ENCODE results near the gene MTCH2. TPM values are rescaled to one million over a fixed set of nuclear protein-coding genes. Genes with fewer than 3 reads are reported as not detected.

The MTCH2 gene
- total RNA-seq, 2 donors from 2014 or later = 21.9 to 47.8 TPM

DNA sequence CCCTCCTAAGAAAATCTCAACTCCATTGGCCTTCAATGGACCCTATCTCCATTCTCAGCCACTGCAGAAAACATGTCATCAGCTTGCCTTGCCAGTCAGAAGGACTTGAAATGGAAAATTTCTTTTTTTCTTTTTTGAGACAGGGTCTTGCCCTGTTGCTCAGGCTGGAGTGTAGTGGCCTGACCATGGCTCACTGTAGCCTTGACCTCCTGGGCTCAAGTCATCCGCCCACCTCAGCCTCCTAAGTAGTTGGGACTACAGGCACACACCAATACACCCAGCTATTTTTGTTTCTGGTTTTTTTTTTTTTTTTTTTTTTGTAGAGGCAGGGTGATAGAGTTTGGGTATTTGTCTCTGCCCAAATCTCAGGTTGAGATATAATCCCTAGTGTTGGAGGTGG is 43.8 kb upstream of the MTCH2 start:
- Histone ChIP-seq H3K4me1 (ENCODE audit: control insufficient read depth in 1 of 2, low read depth in 2 of 2) (no peaks in the 10 kb centered on the region), H3K9me3 (no peaks in the 10 kb centered on the region), H3K4me3 (no peak overlapping the region), H3K27me3 (replicated peaks; ENCODE audit: insufficient read depth) (no peaks in the 10 kb centered on the region), H3K36me3 (no peaks in the 10 kb centered on the region), H3K27ac (no peak overlapping the region)
- ATAC-seq (ENCODE audit: insufficient number of reproducible peaks, low FRiP score, low read depth) = no peak
- TF ChIP-seq CTCF (IDR thresholded peaks at IDR 0.05) = no peak
- DNase-seq (ENCODE audit: low spot score) = no peak

DNA sequence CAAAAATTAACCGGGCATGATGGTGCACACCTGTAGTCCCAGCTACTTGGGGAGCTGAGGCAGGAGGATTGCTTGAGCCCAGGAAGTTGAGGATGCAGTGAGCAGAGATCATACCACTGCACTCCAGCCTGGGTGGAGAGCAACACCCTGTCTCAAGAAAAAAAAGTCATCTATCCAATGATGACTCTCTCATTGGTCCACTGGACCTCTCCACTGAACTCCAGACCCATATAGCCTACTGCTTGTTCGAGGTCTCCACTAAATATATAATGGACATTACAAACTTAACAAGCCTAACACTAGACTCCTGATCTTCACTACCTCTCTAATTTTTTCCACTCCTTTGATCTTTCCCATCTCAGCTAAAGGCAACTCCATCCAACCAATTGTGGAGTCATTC is 33.5 kb upstream of the MTCH2 start:
- no peak for TF ChIP-seq CTCF (IDR thresholded peaks at IDR 0.05)
- H3K27ac ChIP-seq = no peak overlapping the region
- H3K9me3 ChIP-seq = no peaks in the 10 kb centered on the region
- no peaks in the 10 kb centered on the region for H3K27me3 ChIP-seq (replicated peaks; ENCODE audit: insufficient read depth)
- H3K4me3 ChIP-seq = no peak overlapping the region
- no peaks in the 10 kb centered on the region for H3K36me3 ChIP-seq
- H3K4me1 ChIP-seq (ENCODE audit: control insufficient read depth in 1 of 2, low read depth in 2 of 2) = no peaks in the 10 kb centered on the region
- DNase-seq (ENCODE audit: low spot score) (no peak), ATAC-seq (ENCODE audit: insufficient number of reproducible peaks, low FRiP score, low read depth) (no peak)

DNA sequence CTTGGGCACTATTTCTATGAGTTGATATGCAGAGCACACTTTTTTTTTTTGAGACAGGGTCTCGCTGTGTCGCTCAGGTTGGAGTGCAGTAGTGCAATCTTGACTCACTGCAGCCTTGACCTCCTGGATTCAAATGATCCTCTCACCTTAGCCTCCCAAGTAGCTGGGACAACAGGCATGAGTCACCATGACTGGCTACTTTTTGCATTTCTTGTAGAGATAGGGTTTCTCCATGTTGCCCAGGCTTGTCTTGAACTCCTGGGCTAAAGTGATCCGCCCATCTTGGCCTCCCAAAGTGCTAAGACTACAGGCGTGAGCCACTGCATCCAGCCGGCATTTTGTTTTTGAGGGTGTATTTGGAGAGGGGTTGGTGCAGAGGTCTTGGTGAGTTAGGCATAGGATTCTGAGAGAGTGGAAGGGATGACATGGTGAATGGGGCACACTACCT is 29.9 kb upstream of the MTCH2 start:
- no peaks in the 10 kb centered on the region for H3K27me3 ChIP-seq (replicated peaks; ENCODE audit: insufficient read depth)
- DNase-seq (ENCODE audit: low spot score) (no peak), ATAC-seq (ENCODE audit: insufficient number of reproducible peaks, low FRiP score, low read depth) (no peak)
- no peak overlapping the region for H3K4me3 ChIP-seq
- no peak overlapping the region for H3K27ac ChIP-seq
- no peaks in the 10 kb centered on the region for H3K4me1 ChIP-seq (ENCODE audit: control insufficient read depth in 1 of 2, low read depth in 2 of 2)
- no peaks in the 10 kb centered on the region for H3K36me3 ChIP-seq
- no peak for TF ChIP-seq CTCF (IDR thresholded peaks at IDR 0.05)
- H3K9me3 ChIP-seq = no peaks in the 10 kb centered on the region

GRCh38 chr11:47669856-47670255 is 27.5 kb upstream of the MTCH2 start:
- H3K27ac ChIP-seq = no peak overlapping the region
- no peak for TF ChIP-seq CTCF (IDR thresholded peaks at IDR 0.05)
- no peaks in the 10 kb centered on the region for H3K9me3 ChIP-seq
- no peaks in the 10 kb centered on the region for H3K27me3 ChIP-seq (replicated peaks; ENCODE audit: insufficient read depth)
- ATAC-seq (ENCODE audit: insufficient number of reproducible peaks, low FRiP score, low read depth) (no peak), DNase-seq (ENCODE audit: low spot score) (no peak)
- no peak overlapping the region for H3K4me3 ChIP-seq
- no peaks in the 10 kb centered on the region for H3K4me1 ChIP-seq (ENCODE audit: control insufficient read depth in 1 of 2, low read depth in 2 of 2)
- H3K36me3 ChIP-seq = no peaks in the 10 kb centered on the region

- ATAC-seq (ENCODE audit: insufficient number of reproducible peaks, low FRiP score, low read depth) = no peak
- no peaks in the 10 kb centered on the region for H3K9me3 ChIP-seq
- DNase-seq (ENCODE audit: low spot score) = no peak
- no peaks in the 10 kb centered on the region for H3K27me3 ChIP-seq (replicated peaks; ENCODE audit: insufficient read depth)
- no peak overlapping the region for H3K4me3 ChIP-seq
- TF ChIP-seq CTCF (IDR thresholded peaks at IDR 0.05) = no peak
- no peaks in the 10 kb centered on the region for H3K4me1 ChIP-seq (ENCODE audit: control insufficient read depth in 1 of 2, low read depth in 2 of 2)
- H3K36me3 ChIP-seq = no peaks in the 10 kb centered on the region
- H3K27ac ChIP-seq = no peak overlapping the region
Observed at GRCh38 chr11:47668665-47669064, 26.3 kb upstream of the MTCH2 start.
